ENCODE data around the gene NF1.
"Not testable (repeated sequence)": the region's sequence is repeated elsewhere in the genome, so short reads cannot be mapped to it uniquely, and the experiment has no call there.

NF1 gene

GRCh38 chr17:31079731-31080130, 15.0 kb upstream of the NF1 start:
- no peak for DNase-seq

- no peak for DNase-seq
Observed at GRCh38 chr17:31085563-31085962, 9.2 kb upstream of the NF1 start.

- DNase-seq = no peak
Observed at GRCh38 chr17:31089471-31089870, 5.3 kb upstream of the NF1 start.

- DNase-seq = not testable (repeated sequence)
Observed at GRCh38 chr17:31090650-31091049, 4.1 kb upstream of the NF1 start.

- DNase-seq = no peak
Observed at GRCh38 chr17:31092475-31093064, 2.2 kb upstream of the NF1 start.

- no peak for DNase-seq
Observed at GRCh38 chr17:31093866-31094599, 744 bp upstream of the NF1 start.

- DNase-seq = peak; percentile 23
Observed at GRCh38 chr17:31095236-31096105, 694 bp downstream of the NF1 start.

GRCh38 chr17:31096106-31096436, 1.3 kb downstream of the NF1 start:
- DNase-seq = no peak

- no peak for DNase-seq
Observed at GRCh38 chr17:31099016-31099415, 4.2 kb downstream of the NF1 start.

GRCh38 chr17:31100840-31101459, 6.2 kb downstream of the NF1 start:
- DNase-seq = no peak

GRCh38 chr17:31101943-31102342, 7.2 kb downstream of the NF1 start:
- no peak for DNase-seq

GRCh38 chr17:31105991-31106390, 11.2 kb downstream of the NF1 start:
- DNase-seq = no peak

GRCh38 chr17:31111183-31111582, 16.4 kb downstream of the NF1 start:
- no peak for DNase-seq

GRCh38 chr17:31112001-31112661, 17.4 kb downstream of the NF1 start:
- DNase-seq = no peak

- not testable (repeated sequence) for DNase-seq
Observed at GRCh38 chr17:31113368-31113767, 18.6 kb downstream of the NF1 start.

GRCh38 chr17:31113939-31114338, 19.2 kb downstream of the NF1 start:
- no peak for DNase-seq

- no peak for DNase-seq
Observed at GRCh38 chr17:31114956-31115555, 20.3 kb downstream of the NF1 start.

- no peak for DNase-seq
Observed at GRCh38 chr17:31116167-31116566, 21.4 kb downstream of the NF1 start.

- no peak for DNase-seq
Observed at GRCh38 chr17:31122746-31123145, 28.0 kb downstream of the NF1 start.

- DNase-seq = no peak
Observed at GRCh38 chr17:31126318-31126717, 31.5 kb downstream of the NF1 start.

GRCh38 chr17:31128241-31128640, 33.5 kb downstream of the NF1 start:
- DNase-seq = peak; percentile 27
